Prostate gland (tissue), 2 donors: ENCODE data around the gene C10orf105.

Experiments used
- POLR2A ChIP-seq: fragments of 450-650 bp; IDR thresholded peaks from one replicate; pipeline ENCODE4 v1.6.1; 2016; ENCODE audit warnings: antibody characterized with exemption, mild to moderate bottlenecking
- POLR2AphosphoS5 ChIP-seq: sonication (generic); formaldehyde crosslinking; IDR thresholded peaks from one replicate; pipeline ENCODE4 v1.6.1; 2017; ENCODE audit warnings: antibody characterized with exemption
- TF ChIP-seq, protein P1 (sequence below), 4 experiments: fragments of 200-600 bp in 2 of 4; fragments of 450-650 bp in 2 of 4; sonication (generic) in 2 of 4; IDR thresholded peaks; 1 replicate in 3 of 4; 2 replicates in 1 of 4; pipeline ENCODE4 v1.5.1; 2016 to 2019; ENCODE audit warnings: antibody characterized with exemption in 4 of 4, mild to moderate bottlenecking in 2 of 4, moderate library complexity in 2 of 4

- TF ChIP-seq, protein P1, sequence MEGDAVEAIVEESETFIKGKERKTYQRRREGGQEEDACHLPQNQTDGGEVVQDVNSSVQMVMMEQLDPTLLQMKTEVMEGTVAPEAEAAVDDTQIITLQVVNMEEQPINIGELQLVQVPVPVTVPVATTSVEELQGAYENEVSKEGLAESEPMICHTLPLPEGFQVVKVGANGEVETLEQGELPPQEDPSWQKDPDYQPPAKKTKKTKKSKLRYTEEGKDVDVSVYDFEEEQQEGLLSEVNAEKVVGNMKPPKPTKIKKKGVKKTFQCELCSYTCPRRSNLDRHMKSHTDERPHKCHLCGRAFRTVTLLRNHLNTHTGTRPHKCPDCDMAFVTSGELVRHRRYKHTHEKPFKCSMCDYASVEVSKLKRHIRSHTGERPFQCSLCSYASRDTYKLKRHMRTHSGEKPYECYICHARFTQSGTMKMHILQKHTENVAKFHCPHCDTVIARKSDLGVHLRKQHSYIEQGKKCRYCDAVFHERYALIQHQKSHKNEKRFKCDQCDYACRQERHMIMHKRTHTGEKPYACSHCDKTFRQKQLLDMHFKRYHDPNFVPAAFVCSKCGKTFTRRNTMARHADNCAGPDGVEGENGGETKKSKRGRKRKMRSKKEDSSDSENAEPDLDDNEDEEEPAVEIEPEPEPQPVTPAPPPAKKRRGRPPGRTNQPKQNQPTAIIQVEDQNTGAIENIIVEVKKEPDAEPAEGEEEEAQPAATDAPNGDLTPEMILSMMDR (IDR thresholded peaks at IDR 0.05): no peak
- TF ChIP-seq POLR2AphosphoS5 (no peak), POLR2A (no peak)
Measured at GRCh38 chr10:71678057-71678805, 41.3 kb downstream of the C10orf105 start.
